IMR-90 (cell line): ENCODE results near the gene CALML4. TPM values are rescaled to one million over a fixed set of nuclear protein-coding genes. Genes with fewer than 3 reads are reported as not detected.
A peak's percentile ranks its signal among the peaks of the same experiment; 100 is the strongest.

ENCODE experiments used
- ATAC-seq: fragments of 200-7000 bp; cut with Tn5 transposase; 2 replicates; pipeline ENCODE4 v1.9.1; 2020; ENCODE audit warnings: low read depth, mild to moderate bottlenecking, moderate library complexity
- BruUV-seq: library from RNA; stranded (reverse); fragments of 400-500 nt; replicated peaks from 2 replicates; lab custom pipeline; 2021; lab: Mats Ljungman, UMichigan
- CTCF ChIA-PET: fragments of 300-600 bp; formaldehyde crosslinking; extraction: SDS; loops from one replicate; lab custom pipeline; 2021; ENCODE audit warnings: antibody characterized with exemption; lab: Yijun Ruan, JAX
- POLR2A ChIA-PET: fragments of 300-600 bp; sonication (Branson Sonifier 250); formaldehyde crosslinking; loops from one replicate; lab custom pipeline; 2022; ENCODE audit warnings: antibody characterized with exemption; ENCODE audit not compliant: unreplicated experiment; lab: Charles Lee
- DNase-seq: peaks from one replicate; pipeline ENCODE4 v3.0.0; 2013
- H2AFZ ChIP-seq: replicated peaks from 2 replicates; pipeline ENCODE3; 2013; ENCODE audit warnings: low read length, mild to moderate bottlenecking; ENCODE audit not compliant: poor library complexity
- H2AK5ac ChIP-seq: 2 replicates; pipeline ENCODE4 v1.6.1; 2013; ENCODE audit warnings: low read depth, low read length, inconsistent platforms
- H2AK9ac ChIP-seq: replicated peaks from 2 replicates; pipeline ENCODE3; 2013; ENCODE audit warnings: mild to moderate bottlenecking, low read depth, low read length, moderate library complexity; ENCODE audit not compliant: poor library complexity
- H2BK120ac ChIP-seq: 2 replicates; pipeline ENCODE4 v1.6.1; 2013; ENCODE audit warnings: low read depth, low read length, inconsistent platforms
- H2BK15ac ChIP-seq: 3 replicates; pipeline ENCODE4 v1.6.1; 2013; ENCODE audit warnings: low read depth, low read length, inconsistent platforms
- H2BK20ac ChIP-seq: 2 replicates; pipeline ENCODE4 v1.6.1; 2013; ENCODE audit warnings: low read depth, mild to moderate bottlenecking, inconsistent platforms, low read length, moderate library complexity
- H2BK5ac ChIP-seq: 2 replicates; pipeline ENCODE4 v1.6.1; 2013; ENCODE audit warnings: mild to moderate bottlenecking, low read depth, low read length, inconsistent platforms; ENCODE audit not compliant: poor library complexity, severe bottlenecking
- H3K14ac ChIP-seq: replicated peaks from 2 replicates; pipeline ENCODE4 v1.6.1; 2013; ENCODE audit warnings: low read depth, low read length, inconsistent platforms
- H3K18ac ChIP-seq: 2 replicates; pipeline ENCODE4 v1.6.1; 2013; ENCODE audit warnings: low read depth, low read length, control low read depth
- H3K23ac ChIP-seq: 2 replicates; pipeline ENCODE4 v1.6.1; 2013; ENCODE audit warnings: low read depth, low read length, inconsistent platforms
- H3K27ac ChIP-seq: 2 replicates; pipeline ENCODE4 v1.5.1; 2013; ENCODE audit warnings: mild to moderate bottlenecking, control low read depth, low read length; ENCODE audit not compliant: insufficient read depth
- H3K27me3 ChIP-seq: 2 replicates; pipeline ENCODE4 v1.6.1; 2013; ENCODE audit warnings: low read length; ENCODE audit not compliant: control insufficient read depth, insufficient read depth
- H3K36me3 ChIP-seq: 2 replicates; pipeline ENCODE4 v1.6.1; 2013; ENCODE audit warnings: low read length, mixed read lengths; ENCODE audit not compliant: control insufficient read depth, insufficient read depth
- H3K4ac ChIP-seq: 2 replicates; pipeline ENCODE4 v1.6.1; 2013; ENCODE audit warnings: low read depth, low read length, inconsistent platforms
- H3K4me1 ChIP-seq: 2 replicates; pipeline ENCODE4 v1.6.1; 2013; ENCODE audit warnings: low read length, mixed read lengths; ENCODE audit not compliant: control insufficient read depth, insufficient read depth
- H3K4me2 ChIP-seq: 2 replicates; pipeline ENCODE4 v1.6.1; 2013; ENCODE audit warnings: low read depth, mild to moderate bottlenecking, control low read depth, low read length, moderate library complexity
- H3K4me3 ChIP-seq: 2 replicates; pipeline ENCODE4 v1.5.1; 2013; ENCODE audit warnings: low read depth, mild to moderate bottlenecking, control low read depth, low read length, moderate library complexity; ENCODE audit not compliant: insufficient read depth
- H3K56ac ChIP-seq: 2 replicates; pipeline ENCODE4 v1.6.1; 2013; ENCODE audit warnings: low read length, inconsistent platforms; ENCODE audit not compliant: insufficient read depth; ENCODE audit errors: extremely low read depth
- H3K79me1 ChIP-seq, 2 experiments: 2 replicates each; pipeline ENCODE4 v1.6.1; 2013; ENCODE audit warnings: low read length in 2 of 2, inconsistent platforms in 1 of 2, low read depth in 1 of 2
- H3K9ac ChIP-seq: 2 replicates; pipeline ENCODE4 v1.6.1; 2013; ENCODE audit warnings: low read depth, low read length, control low read depth
- H3K9me1 ChIP-seq: 2 replicates; pipeline ENCODE4 v1.6.1; 2013; ENCODE audit warnings: low read length, inconsistent platforms; ENCODE audit not compliant: insufficient read depth
- H3K9me3 ChIP-seq: 2 replicates; pipeline ENCODE4 v1.6.1; 2013; ENCODE audit warnings: low read length; ENCODE audit not compliant: control insufficient read depth, insufficient read depth
- H4K20me1 ChIP-seq: 2 replicates; pipeline ENCODE4 v1.6.1; 2013; ENCODE audit warnings: low read length, inconsistent platforms; ENCODE audit not compliant: insufficient read depth
- H4K5ac ChIP-seq: 2 replicates; pipeline ENCODE4 v1.6.1; 2013; ENCODE audit warnings: mild to moderate bottlenecking, low read depth, low read length, control low read depth
- H4K8ac ChIP-seq, 2 experiments: 2 replicates each; pipeline ENCODE4 v1.6.1; 2013; ENCODE audit warnings: low read depth in 2 of 2, low read length in 2 of 2, control low read depth in 1 of 2, inconsistent platforms in 1 of 2
- H4K91ac ChIP-seq: 2 replicates; pipeline ENCODE4 v1.6.1; 2013; ENCODE audit warnings: low read depth, low read length, inconsistent platforms; ENCODE audit not compliant: insufficient read depth
- MAFK ChIP-seq: IDR thresholded peaks from 2 replicates; pipeline ENCODE4 v1.6.1; 2012; ENCODE audit warnings: low read depth, low read length, improper control_type of control experiment
- MAZ ChIP-seq: IDR thresholded peaks from 2 replicates; pipeline ENCODE4 v1.6.1; 2012; ENCODE audit warnings: low read depth, mild to moderate bottlenecking, low read length, improper control_type of control experiment, moderate library complexity, borderline replicate concordance
- MXI1 ChIP-seq: IDR thresholded peaks from 2 replicates; pipeline ENCODE4 v1.6.1; 2012; ENCODE audit warnings: low read depth, mild to moderate bottlenecking, low read length, moderate library complexity, borderline replicate concordance
- WGBS, 2 experiments: methylation state at CpG; one replicate each; pipeline versions ENCODE4 v1.1.5 to v1.1.7; 2013; ENCODE audit warnings: missing lambda C conversion rate in 2 of 2; ENCODE audit not compliant: insufficient read length in 1 of 2; ENCODE audit errors: extremely low coverage in 2 of 2; 5-methylcytosine and 5-hydroxymethylcytosine counted together
- dilution Hi-C: fragments of 300-500 bp; cut with HindIII; formaldehyde crosslinking; loops from one replicate; pipeline ENCODE4 v1.14.3; 2018; ENCODE audit warnings: low sequenced_read_pairs; ENCODE audit not compliant: unreplicated experiment
- in situ Hi-C: fragments of 300-500 bp; cut with MboI; formaldehyde crosslinking; loops from 3 replicates; pipeline ENCODE4 v1.14.3; 2019; ENCODE audit warnings: low sequenced_read_pairs, inconsistent platforms, mixed read lengths
- intact Hi-C: fragments of 100-400 bp; cut with micrococcal nuclease; formaldehyde crosslinking; loops from 2 replicates; pipeline ENCODE4 v1.10.0; 2022
- polyA plus RNA-seq, 3 experiments: library from polyadenylated mRNA; depleted of rRNA; stranded (reverse); fragments of >200 nt; gene quantifications; 2 replicates each; pipeline ENCODE4 v1.2.3, GENCODE V29; 2012; ENCODE audit warnings: low replicate concordance in 1 of 3
- total RNA-seq: library from RNA; depleted of rRNA; stranded (reverse); fragments of >200 nt; gene quantifications from 2 replicates; pipeline ENCODE4 v1.2.3, GENCODE V29; 2012

The CALML4 gene
- total and polyA plus RNA-seq, 2 of the 4 experiments (the other 2 are of a cell fraction) = 0.36 to 1.3 TPM

- Histone ChIP-seq H3K4me2 (no peak overlapping the region), H3K9me3 (peaks cover 4% of the 10 kb centered on the region), H3K36me3 (no peaks in the 10 kb centered on the region), H3K18ac (no peak overlapping the region), H3K9me1 (no peaks in the 10 kb centered on the region), H2BK15ac (no peak overlapping the region), H3K4me3 (no peak overlapping the region), H2AK5ac (no peak overlapping the region), H3K79me1 (no peaks in the 10 kb centered on the region), H4K91ac (no peak overlapping the region), H2AFZ (no peak overlapping the region), H2BK20ac (no peak overlapping the region), H4K5ac (no peak overlapping the region), H3K4ac (no peak overlapping the region), H3K14ac (no peak overlapping the region), H4K20me1 (no peaks in the 10 kb centered on the region), H2AK9ac (no peak overlapping the region), H3K27me3 (no peaks in the 10 kb centered on the region), H3K27ac (no peak overlapping the region), H4K8ac (no peak overlapping the region), H3K9ac (no peak overlapping the region), H3K23ac (no peak overlapping the region), H2BK5ac (no peak overlapping the region), H3K4me1 (no peaks in the 10 kb centered on the region; the same call in 1 of the 2 replicates), H2BK120ac (no peak overlapping the region), H3K56ac (no peak overlapping the region)
- no peak for TF ChIP-seq MAZ
- peak; percentile 80 for TF ChIP-seq MAFK
- TF ChIP-seq MXI1 = no peak
- ChIA-PET CTCF (no interaction called here), POLR2A (no interaction called here)
- intact Hi-C loops (loop anchor here (5.0 kb wide), 1 partner anchor 496 kb away; no protein-coding TSS in a partner anchor), dilution Hi-C loops (no loop called here), in situ Hi-C loops (no loop called here)
- ATAC-seq = peak; percentile 57; the same call in 1 of the 2 replicates
- 83% methylated on average over 1 of the region's 5 CpGs; no CpG with 5 or more reads in 1 of the 2 experiments for WGBS, 2 experiments
- DNase-seq = no peak
- no TSS peak for BruUV-seq
These were observed 36.2 kb upstream of the CALML4 start for GRCh38 chr15:68241088-68241935.
